ENCODE results near the gene TMCC1.
"Not testable (repeated sequence)": the region's sequence is repeated elsewhere in the genome, so short reads cannot be mapped to it uniquely, and the experiment has no call there.

TMCC1 gene

GRCh38 chr3:129766135-129766534, 127.4 kb downstream of the TMCC1 start:
- H3K4me3 ChIP-seq (ENCODE audit: low read depth, low read length), result no peak overlapping the region
- no peak for TF ChIP-seq CTCF (IDR thresholded peaks at IDR 0.05; ENCODE audit: low read depth, low read length, missing control alignments)
- no peak for DNase-seq (ENCODE audit: low read depth)

GRCh38 chr3:129764090-129764489, 129.4 kb downstream of the TMCC1 start:
- DNase-seq (ENCODE audit: low read depth), result no peak

GRCh38 chr3:129758785-129759320, 134.7 kb downstream of the TMCC1 start:
- no peak for DNase-seq (ENCODE audit: low read depth)
- TF ChIP-seq CTCF (IDR thresholded peaks at IDR 0.05; ENCODE audit: low read depth, low read length, missing control alignments), result no peak
- H3K4me3 ChIP-seq (ENCODE audit: low read depth, low read length), result no peak overlapping the region

More at GRCh38 chr3:129764090-129764489, 129.4 kb downstream of the TMCC1 start:
- H3K4me3 ChIP-seq (ENCODE audit: low read depth, low read length), result no peak overlapping the region
- no peak for TF ChIP-seq CTCF (IDR thresholded peaks at IDR 0.05; ENCODE audit: low read depth, low read length, missing control alignments)

GRCh38 chr3:129758306-129758705, 135.2 kb downstream of the TMCC1 start:
- DNase-seq (ENCODE audit: low read depth), result no peak
- no peak overlapping the region for H3K4me3 ChIP-seq (ENCODE audit: low read depth, low read length)
- TF ChIP-seq CTCF (IDR thresholded peaks at IDR 0.05; ENCODE audit: low read depth, low read length, missing control alignments), result no peak

GRCh38 chr3:129756871-129757270, 136.6 kb downstream of the TMCC1 start:
- no peak for TF ChIP-seq CTCF (IDR thresholded peaks at IDR 0.05; ENCODE audit: low read depth, low read length, missing control alignments)
- no peak overlapping the region for H3K4me3 ChIP-seq (ENCODE audit: low read depth, low read length)
- DNase-seq (ENCODE audit: low read depth), result no peak

GRCh38 chr3:129751105-129751504, 142.4 kb downstream of the TMCC1 start:
- not testable (repeated sequence) for H3K4me3 ChIP-seq (ENCODE audit: low read depth, low read length); DNase-seq (ENCODE audit: low read depth)

- no peak overlapping the region for H3K4me3 ChIP-seq (ENCODE audit: low read depth, low read length)
- DNase-seq (ENCODE audit: low read depth), result no peak
- no peak for TF ChIP-seq CTCF (IDR thresholded peaks at IDR 0.05; ENCODE audit: low read depth, low read length, missing control alignments)
These were observed 143.8 kb downstream of the TMCC1 start for GRCh38 chr3:129749692-129750091.
